ENCODE results near the gene MYO15A. TPM values are rescaled to one million over a fixed set of nuclear protein-coding genes. Genes with fewer than 3 reads are reported as not detected.
A peak's percentile ranks its signal among the peaks of the same experiment; 100 is the strongest.

Gene MYO15A
- total RNA-seq, 4 donors from 2014 or later: 1.1 to 4.2 (median 1.2) TPM

DNA sequence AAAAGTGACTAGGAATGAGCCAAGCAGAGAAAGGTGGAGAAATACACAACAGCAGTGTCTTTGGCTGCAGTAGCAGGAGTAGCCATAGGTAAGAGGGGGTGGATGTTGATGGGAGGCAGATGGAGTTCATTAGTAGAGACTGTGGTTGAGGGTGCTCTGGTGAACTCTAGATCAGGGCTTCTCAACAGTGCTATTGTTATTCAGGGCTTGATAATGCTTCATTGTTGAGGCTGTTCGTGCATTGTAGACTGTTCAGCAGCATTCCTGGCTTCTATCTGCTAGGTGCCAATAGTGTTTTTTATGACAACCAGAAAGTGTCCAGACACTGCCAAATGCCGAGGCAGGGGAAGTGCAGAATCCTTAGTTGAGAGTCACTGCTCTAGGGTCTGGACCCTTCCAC, 78.7 kb downstream of the MYO15A start:
- Histone ChIP-seq H3K36me3 (no peaks in the 10 kb centered on the region), H3K27me3 (no peaks in the 10 kb centered on the region), H3K9me3 (no peaks in the 10 kb centered on the region), H3K27ac (peak overlapping the region; percentile 97 to 100 (median 98)), H3K4me1 (peaks cover 50 to 81% (median 76%) of the 10 kb centered on the region in 4 donors), H3K4me3 (peak overlapping the region in 3 of 4 donors; percentile 81 to 90 (median 83))
- no peak for DNase-seq
- intact Hi-C loops (cut with DNase I; ENCODE audit: low total_unique reads): no loop called here
- TF ChIP-seq POLR2A (IDR thresholded peaks at IDR 0.05) (no peak), POLR2AphosphoS5 (IDR thresholded peaks at IDR 0.05) (no peak)
- TF ChIP-seq, protein P1, sequence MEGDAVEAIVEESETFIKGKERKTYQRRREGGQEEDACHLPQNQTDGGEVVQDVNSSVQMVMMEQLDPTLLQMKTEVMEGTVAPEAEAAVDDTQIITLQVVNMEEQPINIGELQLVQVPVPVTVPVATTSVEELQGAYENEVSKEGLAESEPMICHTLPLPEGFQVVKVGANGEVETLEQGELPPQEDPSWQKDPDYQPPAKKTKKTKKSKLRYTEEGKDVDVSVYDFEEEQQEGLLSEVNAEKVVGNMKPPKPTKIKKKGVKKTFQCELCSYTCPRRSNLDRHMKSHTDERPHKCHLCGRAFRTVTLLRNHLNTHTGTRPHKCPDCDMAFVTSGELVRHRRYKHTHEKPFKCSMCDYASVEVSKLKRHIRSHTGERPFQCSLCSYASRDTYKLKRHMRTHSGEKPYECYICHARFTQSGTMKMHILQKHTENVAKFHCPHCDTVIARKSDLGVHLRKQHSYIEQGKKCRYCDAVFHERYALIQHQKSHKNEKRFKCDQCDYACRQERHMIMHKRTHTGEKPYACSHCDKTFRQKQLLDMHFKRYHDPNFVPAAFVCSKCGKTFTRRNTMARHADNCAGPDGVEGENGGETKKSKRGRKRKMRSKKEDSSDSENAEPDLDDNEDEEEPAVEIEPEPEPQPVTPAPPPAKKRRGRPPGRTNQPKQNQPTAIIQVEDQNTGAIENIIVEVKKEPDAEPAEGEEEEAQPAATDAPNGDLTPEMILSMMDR (IDR thresholded peaks at IDR 0.05): no peak
- in situ Hi-C loops (cut with MboI; ENCODE audit: low pct_ligation_motif_present in 1 of 4, low pct_unique_long_range_greater_than_20kb in 1 of 4, low sequenced_read_pairs in 3 of 4): no loop called here
- WGBS, 2 donors (ENCODE audit: low coverage in 1 of 2): 16% methylated on average over 2 of the region's 2 CpGs; no CpG with 5 or more reads in 1 of the 2 donors

DNA sequence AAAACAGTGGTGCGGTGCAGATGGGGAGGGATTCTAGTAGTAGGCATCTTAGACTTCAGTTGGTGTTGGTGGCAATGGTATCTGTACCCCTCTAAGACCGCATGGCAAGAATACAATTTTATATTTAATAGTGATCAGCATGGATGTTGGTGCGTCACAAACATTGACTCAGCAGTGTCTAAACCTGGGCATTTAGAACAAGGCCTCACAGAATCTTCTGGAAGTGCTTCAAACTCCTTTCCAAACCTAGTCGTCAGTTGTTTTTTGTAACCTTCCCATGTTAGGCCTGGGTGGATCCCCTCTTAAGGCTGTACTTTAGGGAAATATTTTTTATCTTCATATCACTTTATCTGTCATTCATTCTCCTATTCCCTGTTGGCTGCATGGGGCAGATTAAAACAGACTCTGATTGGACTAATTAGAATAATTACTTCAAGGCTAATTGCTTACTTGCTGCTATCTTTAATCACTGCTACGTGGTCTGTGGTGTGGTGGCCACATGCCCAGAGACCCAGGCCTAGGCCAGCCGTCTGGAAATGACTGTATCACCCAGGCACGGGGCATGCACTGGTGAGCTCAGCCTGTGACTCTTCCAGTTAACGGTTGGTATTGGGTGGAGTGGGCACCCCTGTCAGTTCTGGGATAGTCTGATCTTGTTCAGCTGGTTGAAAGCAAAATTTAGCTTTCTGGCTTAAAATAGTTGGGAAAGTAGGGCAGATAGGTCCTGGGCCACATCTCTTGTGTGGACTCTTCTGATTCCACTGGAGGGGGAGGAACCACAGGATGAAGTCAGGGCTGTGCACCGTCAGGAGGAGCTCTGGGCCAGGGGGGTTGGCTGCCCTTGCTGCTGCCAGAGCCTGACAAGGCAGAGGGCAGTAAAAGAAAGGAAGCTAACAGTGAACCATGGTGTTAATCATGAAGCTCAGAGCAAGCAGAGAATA, 79.5 kb downstream of the MYO15A start:
- Histone ChIP-seq H3K27ac (peak overlapping the region; percentile 17 to 100 (median 98)), H3K4me3 (peak overlapping the region in 2 of 4 donors; percentile 81 to 83), H3K27me3 (no peaks in the 10 kb centered on the region), H3K4me1 (peaks cover 47 to 77% (median 72%) of the 10 kb centered on the region in 4 donors), H3K9me3 (no peaks in the 10 kb centered on the region), H3K36me3 (no peaks in the 10 kb centered on the region)
- no peak for TF ChIP-seq EP300 (IDR thresholded peaks at IDR 0.05; ENCODE audit: low read depth)
- no peak for TF ChIP-seq POLR2AphosphoS5 (IDR thresholded peaks at IDR 0.05)
- TF ChIP-seq, protein P1 (IDR thresholded peaks at IDR 0.05): no peak
- no peak for TF ChIP-seq POLR2A (IDR thresholded peaks at IDR 0.05)
- 37 to 55% methylated on average over 4 to 9 of the region's 9 CpGs for WGBS, 2 donors (ENCODE audit: low coverage in 1 of 2)
- in situ Hi-C loops (cut with MboI; ENCODE audit: low pct_ligation_motif_present in 1 of 4, low pct_unique_long_range_greater_than_20kb in 1 of 4, low sequenced_read_pairs in 3 of 4) (no loop called here), intact Hi-C loops (cut with DNase I; ENCODE audit: low total_unique reads) (no loop called here)
- no peak for DNase-seq

DNA sequence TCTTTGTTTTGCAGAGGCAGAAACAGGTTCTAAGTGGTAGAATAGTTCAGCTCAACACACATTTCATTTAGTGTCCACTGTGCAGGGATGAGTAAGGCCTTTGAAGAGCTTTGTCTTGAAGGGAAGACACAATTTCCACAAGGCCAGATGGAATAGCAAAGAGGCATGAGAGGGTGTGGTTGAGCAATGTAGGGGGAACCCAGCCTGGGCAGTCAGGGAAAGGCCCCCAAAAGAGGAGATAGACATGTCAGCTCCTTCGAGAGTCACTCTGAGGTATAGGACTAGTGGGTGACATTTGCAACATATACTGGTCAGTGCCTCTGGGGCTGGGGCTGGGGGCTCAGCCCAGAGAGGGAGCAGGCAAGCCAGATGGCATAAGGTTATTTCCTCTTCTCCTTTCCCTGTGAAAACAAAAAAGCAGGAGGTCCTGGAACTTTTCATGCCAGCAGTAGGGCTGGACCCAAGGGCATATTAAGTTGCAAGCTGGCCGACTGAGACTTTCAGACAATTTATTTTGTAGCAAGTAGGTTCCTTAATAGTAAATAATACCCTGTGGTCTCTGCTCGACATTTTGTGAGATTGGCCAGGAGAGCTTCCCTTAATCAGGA, 82.2 kb downstream of the MYO15A start:
- TF ChIP-seq, protein P1 (IDR thresholded peaks at IDR 0.05): no peak
- Histone ChIP-seq H3K27ac (peak overlapping the region; percentile 15 to 31 (median 28)), H3K4me3 (no peak overlapping the region), H3K36me3 (peaks cover 0 to 12% (median 4%) of the 10 kb centered on the region in 4 donors), H3K9me3 (no peaks in the 10 kb centered on the region), H3K27me3 (no peaks in the 10 kb centered on the region), H3K4me1 (peaks cover 47 to 67% (median 62%) of the 10 kb centered on the region in 4 donors)
- no peak for DNase-seq
- 57 to 100% methylated on average over 1 to 3 of the region's 3 CpGs for WGBS, 2 donors (ENCODE audit: low coverage in 1 of 2)
- intact Hi-C loops (cut with DNase I; ENCODE audit: low total_unique reads) (no loop called here), in situ Hi-C loops (cut with MboI; ENCODE audit: low pct_ligation_motif_present in 1 of 4, low pct_unique_long_range_greater_than_20kb in 1 of 4, low sequenced_read_pairs in 3 of 4) (no loop called here)

DNA sequence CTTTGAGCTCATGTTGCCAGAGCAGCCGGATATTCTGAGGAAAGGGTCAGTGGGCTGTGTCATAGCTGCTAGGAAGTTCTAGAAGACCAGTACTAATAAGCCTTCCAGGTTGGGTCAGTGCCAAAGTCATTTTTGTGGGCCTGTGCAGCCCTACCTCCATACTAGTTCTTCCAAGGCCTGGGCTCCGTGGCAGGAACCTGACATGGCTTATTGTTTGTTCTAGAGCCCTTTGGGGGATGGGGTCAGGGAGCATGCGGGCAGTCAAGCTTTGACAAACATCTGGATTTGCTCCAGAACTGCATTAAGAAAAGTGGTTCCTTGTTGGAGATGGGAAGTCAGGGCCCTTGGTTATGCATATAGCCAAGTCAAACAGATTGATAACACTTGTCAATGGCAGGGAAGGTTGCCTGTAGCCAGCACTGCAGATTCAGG, 82.7 kb downstream of the MYO15A start:
- Histone ChIP-seq H3K27me3 (no peaks in the 10 kb centered on the region), H3K9me3 (no peaks in the 10 kb centered on the region), H3K27ac (peak overlapping the region in 3 of 4 donors; percentile 15 to 30 (median 27)), H3K36me3 (peaks cover 0 to 17% (median 6%) of the 10 kb centered on the region in 4 donors), H3K4me1 (peaks cover 45 to 64% (median 57%) of the 10 kb centered on the region in 4 donors), H3K4me3 (no peak overlapping the region)
- WGBS, 2 donors (ENCODE audit: low coverage in 1 of 2): 39% methylated on average over 3 of the region's 3 CpGs; no CpG with 5 or more reads in 1 of the 2 donors
- in situ Hi-C loops (cut with MboI; ENCODE audit: low pct_ligation_motif_present in 1 of 4, low pct_unique_long_range_greater_than_20kb in 1 of 4, low sequenced_read_pairs in 3 of 4): no loop called here
- no peak for DNase-seq
- intact Hi-C loops (cut with DNase I; ENCODE audit: low total_unique reads): no loop called here
- TF ChIP-seq POLR2A (IDR thresholded peaks at IDR 0.05): no peak
